Mesenchymal stem cell (in vitro differentiated cells and primary cell): ENCODE results near the gene FOXJ3.

Experiments
- DNase-seq: peaks from one replicate; pipeline ENCODE4 v3.0.0-alpha.2; 2013
- H2AFZ ChIP-seq: one replicate; pipeline ENCODE4 v1.6.1; 2013; ENCODE audit warnings: low read depth, mild to moderate bottlenecking, control low read depth, inconsistent platforms, low read length, moderate library complexity
- H2AK5ac ChIP-seq: 2 replicates; pipeline ENCODE4 v1.6.1; 2013; ENCODE audit warnings: low read length, moderate library complexity, mild to moderate bottlenecking, inconsistent platforms; ENCODE audit not compliant: severe bottlenecking
- H2BK120ac ChIP-seq: one replicate; pipeline ENCODE4 v1.6.1; 2013; ENCODE audit warnings: low read depth, mild to moderate bottlenecking, inconsistent platforms, low read length, moderate library complexity
- H2BK12ac ChIP-seq, 2 experiments: one replicate each; pipeline ENCODE4 v1.6.1; 2013; ENCODE audit warnings: inconsistent platforms in 2 of 2, low read length in 2 of 2, mild to moderate bottlenecking in 2 of 2, moderate library complexity in 2 of 2, control low read depth in 1 of 2
- H2BK15ac ChIP-seq: one replicate; pipeline ENCODE4 v1.6.1; 2013; ENCODE audit warnings: mild to moderate bottlenecking, low read depth, inconsistent platforms; ENCODE audit not compliant: poor library complexity, severe bottlenecking
- H2BK5ac ChIP-seq: 2 replicates; pipeline ENCODE4 v1.6.1; 2013; ENCODE audit warnings: low read depth, mild to moderate bottlenecking, low read length, control low read depth, inconsistent platforms; ENCODE audit not compliant: poor library complexity, severe bottlenecking
- H3K14ac ChIP-seq, 2 experiments: one replicate each; pipeline ENCODE4 v1.6.1; 2013; ENCODE audit warnings: inconsistent platforms in 2 of 2, low read length in 2 of 2, control low read depth in 1 of 2, mild to moderate bottlenecking in 1 of 2, moderate library complexity in 1 of 2
- H3K18ac ChIP-seq, 2 experiments: one replicate each; pipeline ENCODE4 v1.6.1; 2013; ENCODE audit warnings: inconsistent platforms in 2 of 2, low read length in 2 of 2, control low read depth in 1 of 2, low read depth in 1 of 2, mild to moderate bottlenecking in 1 of 2
- H3K23ac ChIP-seq, 2 experiments: one replicate each; pipeline ENCODE4 v1.6.1; 2013; ENCODE audit warnings: inconsistent platforms in 2 of 2, low read length in 2 of 2, mild to moderate bottlenecking in 2 of 2, moderate library complexity in 2 of 2, control low read depth in 1 of 2
- H3K27ac ChIP-seq: 2 replicates; pipeline ENCODE4 v1.5.1; 2013; ENCODE audit warnings: mild to moderate bottlenecking, moderate library complexity, low read length, control low read depth, inconsistent platforms; ENCODE audit not compliant: poor library complexity, severe bottlenecking
- H3K27me3 ChIP-seq, 2 experiments: 2 replicates each; pipeline versions ENCODE4 v1.6.1 to v1.7.0; 2013; ENCODE audit warnings: low read length in 2 of 2, mild to moderate bottlenecking in 2 of 2, moderate library complexity in 2 of 2, control low read depth in 1 of 2, inconsistent platforms in 1 of 2; ENCODE audit not compliant: control insufficient read depth in 1 of 2, insufficient read depth in 1 of 2
- H3K36me3 ChIP-seq, 2 experiments: 2 replicates each; pipeline versions ENCODE4 v1.6.1 to v1.7.0; 2013; ENCODE audit warnings: low read length in 2 of 2, control low read depth in 1 of 2, inconsistent platforms in 1 of 2, low read depth in 1 of 2, mild to moderate bottlenecking in 1 of 2; ENCODE audit not compliant: insufficient read depth in 2 of 2, control insufficient read depth in 1 of 2
- H3K4ac ChIP-seq, 2 experiments: one replicate each; pipeline ENCODE4 v1.6.1; 2013; ENCODE audit warnings: inconsistent platforms in 2 of 2, low read length in 2 of 2, mild to moderate bottlenecking in 2 of 2, moderate library complexity in 2 of 2, control low read depth in 1 of 2, low read depth in 1 of 2
- H3K4me1 ChIP-seq: 2 replicates; pipeline ENCODE4 v1.6.1; 2013; ENCODE audit warnings: low read depth, low read length, control low read depth; ENCODE audit not compliant: control insufficient read depth, insufficient read depth
- H3K4me2 ChIP-seq: 2 replicates; pipeline ENCODE4 v1.6.1; 2013; ENCODE audit warnings: low read length, mild to moderate bottlenecking, inconsistent platforms; ENCODE audit not compliant: poor library complexity, severe bottlenecking
- H3K4me3 ChIP-seq, 2 experiments: 2 replicates each; pipeline versions ENCODE4 v1.5.1 to v1.7.0; 2013; ENCODE audit warnings: low read length in 2 of 2, mild to moderate bottlenecking in 2 of 2, control low read depth in 1 of 2, low read depth in 1 of 2; ENCODE audit not compliant: insufficient read depth in 1 of 2
- H3K79me1 ChIP-seq: replicated peaks from 2 replicates; pipeline ENCODE4 v1.6.1; 2013; ENCODE audit warnings: mild to moderate bottlenecking, control low read depth, low read length, inconsistent platforms; ENCODE audit not compliant: poor library complexity, severe bottlenecking
- H3K9ac ChIP-seq: 2 replicates; pipeline ENCODE4 v1.7.0; 2013; ENCODE audit warnings: mild to moderate bottlenecking, low read length, moderate library complexity
- H3K9me3 ChIP-seq: 2 replicates; pipeline ENCODE4 v1.7.0; 2013; ENCODE audit warnings: mild to moderate bottlenecking, low read length; ENCODE audit not compliant: control insufficient read depth
- H4K8ac ChIP-seq: one replicate; pipeline ENCODE4 v1.6.1; 2013; ENCODE audit warnings: inconsistent platforms, mild to moderate bottlenecking, low read length, moderate library complexity
- H4K91ac ChIP-seq: one replicate; pipeline ENCODE4 v1.6.1; 2013; ENCODE audit warnings: mild to moderate bottlenecking, low read length, inconsistent platforms
- WGBS: methylation state at CpG from one replicate; pipeline ENCODE4 v1.1.7; 2013; ENCODE audit warnings: mixed read lengths; 5-methylcytosine and 5-hydroxymethylcytosine counted together

The FOXJ3 gene

DNA sequence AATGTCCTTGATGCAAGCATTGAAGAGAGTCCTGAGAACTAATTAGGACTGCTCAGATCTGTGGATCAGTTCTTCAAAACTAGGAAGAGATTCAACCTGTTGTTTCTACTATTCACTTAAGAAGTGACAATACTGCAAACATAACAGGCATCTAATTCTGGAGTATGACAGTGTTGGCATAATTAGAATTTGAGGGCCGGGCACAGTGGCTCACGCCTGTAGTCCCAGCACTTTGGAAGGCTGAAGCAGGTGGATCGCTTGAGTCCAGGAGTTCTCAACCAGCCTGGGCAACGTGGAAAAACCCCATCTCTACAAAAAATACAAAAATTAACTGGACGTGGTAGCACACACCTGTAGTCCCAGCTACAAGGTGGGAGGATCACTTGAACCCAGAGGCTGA lies 8.0 kb upstream of the FOXJ3 start:
- no peak overlapping the region for H3K27ac ChIP-seq
- WGBS, result 79% methylated on average over 5 of the region's 5 CpGs

DNA sequence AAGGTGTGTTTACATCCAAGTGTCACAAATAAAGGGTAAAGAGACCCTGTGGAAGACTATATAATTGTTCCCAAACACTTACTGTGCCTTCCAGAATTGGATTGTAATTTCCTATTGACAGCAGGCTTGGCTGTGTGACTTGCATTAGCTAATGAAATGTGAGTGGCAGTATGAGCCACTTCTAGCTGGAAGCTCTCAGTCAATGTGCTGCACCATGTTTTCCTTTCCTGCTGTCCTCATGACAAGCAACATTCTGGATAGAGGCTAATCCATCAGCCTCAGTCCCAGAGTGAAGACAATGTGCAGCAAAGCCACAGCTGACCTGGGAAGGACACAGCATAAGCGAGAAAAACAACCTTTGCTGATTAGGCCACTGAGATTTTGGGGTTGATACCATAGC lies 5.9 kb upstream of the FOXJ3 start:
- DNase-seq, result no peak
- H3K4ac ChIP-seq, result no peak overlapping the region
- no peak overlapping the region for H2BK120ac ChIP-seq
- H4K91ac ChIP-seq, result no peak overlapping the region
- no peak overlapping the region for H3K4me2 ChIP-seq
- no peak overlapping the region for H3K9ac ChIP-seq
- H2AFZ ChIP-seq, result no peak overlapping the region
- H3K4me1 ChIP-seq, result no peaks in the 10 kb centered on the region
- H3K14ac ChIP-seq, result no peak overlapping the region
- 73% methylated on average over 1 of the region's 1 CpG for WGBS
- H3K23ac ChIP-seq, result no peak overlapping the region
- no peak overlapping the region for H3K4me3 ChIP-seq
- H3K27ac ChIP-seq, result no peak overlapping the region
- no peak overlapping the region for H2AK5ac ChIP-seq
- H3K18ac ChIP-seq, result no peak overlapping the region
- no peak overlapping the region for H2BK15ac ChIP-seq
- H2BK12ac ChIP-seq, result no peak overlapping the region
- no peak overlapping the region for H2BK5ac ChIP-seq
- no peaks in the 10 kb centered on the region for H3K27me3 ChIP-seq
- H4K8ac ChIP-seq, result no peak overlapping the region
- no peaks in the 10 kb centered on the region for H3K36me3 ChIP-seq
- peaks cover 9% of the 10 kb centered on the region for H3K79me1 ChIP-seq
- no peaks in the 10 kb centered on the region for H3K9me3 ChIP-seq

More for the DNA sequence above, 8.0 kb upstream of the FOXJ3 start:
- Histone ChIP-seq H4K8ac (no peak overlapping the region), H3K4ac (no peak overlapping the region), H3K4me2 (no peak overlapping the region), H3K9ac (no peak overlapping the region), H3K14ac (no peak overlapping the region), H3K9me3 (no peaks in the 10 kb centered on the region), H3K4me3 (no peak overlapping the region), H3K79me1 (no peaks in the 10 kb centered on the region), H3K36me3 (no peaks in the 10 kb centered on the region), H2AFZ (no peak overlapping the region), H2AK5ac (no peak overlapping the region), H2BK120ac (no peak overlapping the region), H4K91ac (no peak overlapping the region), H2BK5ac (no peak overlapping the region), H3K4me1 (no peaks in the 10 kb centered on the region), H3K27me3 (no peaks in the 10 kb centered on the region), H3K18ac (no peak overlapping the region), H3K23ac (no peak overlapping the region), H2BK15ac (no peak overlapping the region), H2BK12ac (no peak overlapping the region)
- no peak for DNase-seq

DNA sequence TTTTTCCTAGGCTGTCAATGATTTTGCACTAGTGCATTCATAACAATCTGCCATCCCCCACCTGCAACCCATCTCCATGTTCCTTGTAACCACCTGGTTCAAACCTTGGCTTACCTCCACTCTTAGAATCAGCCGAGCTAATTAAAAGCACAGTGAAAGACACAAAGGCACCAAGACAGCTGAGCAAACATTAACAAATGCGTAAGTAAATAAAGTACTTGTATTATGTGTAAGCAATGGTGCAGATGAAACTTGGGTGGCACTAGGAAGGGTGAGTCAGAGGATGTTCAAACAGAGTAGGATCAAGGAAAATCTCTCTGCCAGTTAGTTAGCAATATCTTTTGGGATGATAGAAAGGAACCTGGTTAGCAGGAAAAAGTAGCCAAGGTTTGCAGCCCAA lies 5.1 kb upstream of the FOXJ3 start:
- Histone ChIP-seq H4K8ac (no peak overlapping the region), H3K79me1 (peaks cover 9% of the 10 kb centered on the region), H2BK15ac (no peak overlapping the region)

DNA sequence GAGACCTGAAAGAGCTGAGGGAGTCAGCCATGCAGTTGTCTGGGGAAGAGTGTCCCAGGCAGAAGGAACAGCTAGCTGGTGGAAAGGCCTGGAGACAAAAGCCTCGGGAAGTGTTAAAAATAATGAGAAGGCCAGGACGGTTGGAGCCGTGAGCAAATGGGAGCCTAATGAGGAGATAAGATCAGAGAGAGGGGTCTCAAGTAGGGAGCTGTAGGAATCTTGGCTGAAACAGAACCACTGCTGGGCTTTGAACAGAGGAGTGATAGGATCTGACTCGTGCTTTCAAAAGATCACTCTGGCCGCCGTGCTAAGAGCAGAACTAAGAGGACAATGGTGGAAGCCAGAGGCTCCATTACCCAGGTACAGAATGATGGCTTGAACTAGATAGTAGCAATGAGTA lies 1.9 kb upstream of the FOXJ3 start:
- H3K79me1 ChIP-seq, result peaks cover 9% of the 10 kb centered on the region
- H3K27me3 ChIP-seq, result no peaks in the 10 kb centered on the region
- H3K4ac ChIP-seq, result no peak overlapping the region
- no peak overlapping the region for H3K9ac ChIP-seq
- no peak overlapping the region for H3K23ac ChIP-seq
- H3K36me3 ChIP-seq, result no peaks in the 10 kb centered on the region
- H3K4me2 ChIP-seq, result no peak overlapping the region
- no peak overlapping the region for H2BK5ac ChIP-seq
- H2AFZ ChIP-seq, result no peak overlapping the region
- no peak overlapping the region for H3K27ac ChIP-seq
- WGBS, result 38% methylated on average over 6 of the region's 6 CpGs
- H4K8ac ChIP-seq, result no peak overlapping the region
- no peaks in the 10 kb centered on the region for H3K4me1 ChIP-seq
- H3K9me3 ChIP-seq, result no peaks in the 10 kb centered on the region
- no peak overlapping the region for H2BK12ac ChIP-seq
- H3K14ac ChIP-seq, result no peak overlapping the region
- DNase-seq, result no peak
- H2AK5ac ChIP-seq, result no peak overlapping the region
- H4K91ac ChIP-seq, result no peak overlapping the region
- no peak overlapping the region for H3K18ac ChIP-seq
- no peak overlapping the region for H2BK15ac ChIP-seq
- H3K4me3 ChIP-seq, result no peak overlapping the region
- no peak overlapping the region for H2BK120ac ChIP-seq

More for the DNA sequence above, 5.1 kb upstream of the FOXJ3 start:
- no peak overlapping the region for H3K4me3 ChIP-seq
- H3K4me1 ChIP-seq, result no peaks in the 10 kb centered on the region
- no peak overlapping the region for H2AFZ ChIP-seq
- no peaks in the 10 kb centered on the region for H3K36me3 ChIP-seq
- DNase-seq, result peak; percentile 58
- no peak overlapping the region for H3K9ac ChIP-seq
- H3K27ac ChIP-seq, result no peak overlapping the region
- no peak overlapping the region for H2BK5ac ChIP-seq
- H2BK120ac ChIP-seq, result no peak overlapping the region
- H4K91ac ChIP-seq, result no peak overlapping the region
- H3K23ac ChIP-seq, result no peak overlapping the region
- H2BK12ac ChIP-seq, result no peak overlapping the region
- H2AK5ac ChIP-seq, result no peak overlapping the region
- no peak overlapping the region for H3K18ac ChIP-seq
- no peaks in the 10 kb centered on the region for H3K27me3 ChIP-seq
- H3K14ac ChIP-seq, result no peak overlapping the region
- H3K9me3 ChIP-seq, result no peaks in the 10 kb centered on the region
- WGBS, result 56% methylated on average over 1 of the region's 2 CpGs
- H3K4me2 ChIP-seq, result no peak overlapping the region
- H3K4ac ChIP-seq, result no peak overlapping the region
